ENCODE measurements around the gene PLEKHG4B. TPM values are rescaled to one million over a fixed set of nuclear protein-coding genes. Genes with fewer than 3 reads are reported as not detected.
A peak's percentile ranks its signal among the peaks of the same experiment; 100 is the strongest.

Gene PLEKHG4B
- total RNA-seq, 2 donors from 2014 or later, result under 0.01 to 0.28 TPM

GRCh38 chr5:191036-191948 lies 99.3 kb downstream of the PLEKHG4B start, which contains the start of gene LRRC14B:
LRRC14B (plus strand) TSS chr5:191495; CDS start chr5:191539, 44 bp downstream.
- Histone ChIP-seq H3K27me3 (replicated peaks; ENCODE audit: insufficient read depth) (no peaks in the 10 kb centered on the region), H3K4me1 (ENCODE audit: control insufficient read depth in 1 of 2, low read depth in 2 of 2) (peaks cover 4 to 26% of the 10 kb centered on the region in 2 donors), H3K36me3 (no peaks in the 10 kb centered on the region), H3K4me3 (peak within 1 kb of the TSS; percentile 57), H3K9me3 (no peaks in the 10 kb centered on the region), H3K27ac (no peak within 1 kb of the TSS)
- DNase-seq (ENCODE audit: low spot score) (no peak), ATAC-seq (ENCODE audit: insufficient number of reproducible peaks, low FRiP score, low read depth) (no peak)
- no peak for TF ChIP-seq CTCF (IDR thresholded peaks at IDR 0.05)

- no peak overlapping the region for H3K4me3 ChIP-seq
- no peaks in the 10 kb centered on the region for H3K36me3 ChIP-seq
- DNase-seq (ENCODE audit: low spot score), result no peak
- H3K27me3 ChIP-seq (replicated peaks; ENCODE audit: insufficient read depth), result no peaks in the 10 kb centered on the region
- H3K27ac ChIP-seq, result no peak overlapping the region
- peaks cover 4 to 26% of the 10 kb centered on the region in 2 donors for H3K4me1 ChIP-seq (ENCODE audit: control insufficient read depth in 1 of 2, low read depth in 2 of 2)
- no peak for TF ChIP-seq CTCF (IDR thresholded peaks at IDR 0.05)
- no peak for ATAC-seq (ENCODE audit: insufficient number of reproducible peaks, low FRiP score, low read depth)
- no peaks in the 10 kb centered on the region for H3K9me3 ChIP-seq
Observed at GRCh38 chr5:191949-192690, 100.2 kb downstream of the PLEKHG4B start.

- no peaks in the 10 kb centered on the region for H3K9me3 ChIP-seq
- DNase-seq (ENCODE audit: low spot score) (no peak), ATAC-seq (ENCODE audit: insufficient number of reproducible peaks, low FRiP score, low read depth) (no peak)
- TF ChIP-seq CTCF (IDR thresholded peaks at IDR 0.05), result no peak
- no peak overlapping the region for H3K27ac ChIP-seq
- peaks cover 4 to 25% of the 10 kb centered on the region in 2 donors for H3K4me1 ChIP-seq (ENCODE audit: control insufficient read depth in 1 of 2, low read depth in 2 of 2)
- no peaks in the 10 kb centered on the region for H3K27me3 ChIP-seq (replicated peaks; ENCODE audit: insufficient read depth)
- H3K4me3 ChIP-seq, result no peak overlapping the region
- no peaks in the 10 kb centered on the region for H3K36me3 ChIP-seq
Observed at GRCh38 chr5:192691-192969, 100.7 kb downstream of the PLEKHG4B start.

- no peak overlapping the region for H3K4me3 ChIP-seq
- no peaks in the 10 kb centered on the region for H3K27me3 ChIP-seq (replicated peaks; ENCODE audit: insufficient read depth)
- TF ChIP-seq CTCF (IDR thresholded peaks at IDR 0.05), result no peak
- DNase-seq (ENCODE audit: low spot score), result no peak
- no peaks in the 10 kb centered on the region for H3K9me3 ChIP-seq
- H3K27ac ChIP-seq, result no peak overlapping the region
- peaks cover 4 to 20% of the 10 kb centered on the region in 2 donors for H3K4me1 ChIP-seq (ENCODE audit: control insufficient read depth in 1 of 2, low read depth in 2 of 2)
- H3K36me3 ChIP-seq, result no peaks in the 10 kb centered on the region
- no peak for ATAC-seq (ENCODE audit: insufficient number of reproducible peaks, low FRiP score, low read depth)
Observed at GRCh38 chr5:192970-193831, 101.2 kb downstream of the PLEKHG4B start.

All from thoracic aorta (tissue), 2 donors.